ENCODE measurements around the gene TSPAN13. TPM values are rescaled to one million over a fixed set of nuclear protein-coding genes. Genes with fewer than 3 reads are reported as not detected.

The TSPAN13 gene
- total RNA-seq, 2 donors from 2014 or later, result 24.7 to 50.8 TPM

DNA sequence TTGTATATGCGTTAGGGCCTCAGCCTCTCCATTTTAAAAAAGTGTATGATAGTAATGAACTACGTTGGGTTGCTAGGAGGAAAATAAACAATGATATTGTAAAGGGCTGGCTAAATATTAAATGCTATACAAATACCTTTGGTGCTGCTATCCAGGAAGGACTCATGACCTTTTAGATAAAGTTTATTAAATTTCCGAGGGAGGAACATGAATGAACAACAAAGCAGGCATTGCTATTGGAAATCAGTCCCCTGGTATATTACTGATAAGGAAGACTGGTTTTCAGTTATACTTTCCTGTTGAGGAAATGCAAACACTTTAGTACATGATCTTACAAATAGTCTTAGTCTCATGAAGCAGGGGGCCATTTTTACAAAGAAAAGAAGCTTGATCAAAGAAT, 68.5 kb downstream of the TSPAN13 start:
- TF ChIP-seq, protein P1, sequence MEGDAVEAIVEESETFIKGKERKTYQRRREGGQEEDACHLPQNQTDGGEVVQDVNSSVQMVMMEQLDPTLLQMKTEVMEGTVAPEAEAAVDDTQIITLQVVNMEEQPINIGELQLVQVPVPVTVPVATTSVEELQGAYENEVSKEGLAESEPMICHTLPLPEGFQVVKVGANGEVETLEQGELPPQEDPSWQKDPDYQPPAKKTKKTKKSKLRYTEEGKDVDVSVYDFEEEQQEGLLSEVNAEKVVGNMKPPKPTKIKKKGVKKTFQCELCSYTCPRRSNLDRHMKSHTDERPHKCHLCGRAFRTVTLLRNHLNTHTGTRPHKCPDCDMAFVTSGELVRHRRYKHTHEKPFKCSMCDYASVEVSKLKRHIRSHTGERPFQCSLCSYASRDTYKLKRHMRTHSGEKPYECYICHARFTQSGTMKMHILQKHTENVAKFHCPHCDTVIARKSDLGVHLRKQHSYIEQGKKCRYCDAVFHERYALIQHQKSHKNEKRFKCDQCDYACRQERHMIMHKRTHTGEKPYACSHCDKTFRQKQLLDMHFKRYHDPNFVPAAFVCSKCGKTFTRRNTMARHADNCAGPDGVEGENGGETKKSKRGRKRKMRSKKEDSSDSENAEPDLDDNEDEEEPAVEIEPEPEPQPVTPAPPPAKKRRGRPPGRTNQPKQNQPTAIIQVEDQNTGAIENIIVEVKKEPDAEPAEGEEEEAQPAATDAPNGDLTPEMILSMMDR (IDR thresholded peaks at IDR 0.05), result no peak
- TF ChIP-seq POLR2A (IDR thresholded peaks at IDR 0.05), result no peak
- peak; percentile 70 for ATAC-seq
- WGBS, 2 donors, result 15 to 27% methylated on average over 3 of the region's 3 CpGs

DNA sequence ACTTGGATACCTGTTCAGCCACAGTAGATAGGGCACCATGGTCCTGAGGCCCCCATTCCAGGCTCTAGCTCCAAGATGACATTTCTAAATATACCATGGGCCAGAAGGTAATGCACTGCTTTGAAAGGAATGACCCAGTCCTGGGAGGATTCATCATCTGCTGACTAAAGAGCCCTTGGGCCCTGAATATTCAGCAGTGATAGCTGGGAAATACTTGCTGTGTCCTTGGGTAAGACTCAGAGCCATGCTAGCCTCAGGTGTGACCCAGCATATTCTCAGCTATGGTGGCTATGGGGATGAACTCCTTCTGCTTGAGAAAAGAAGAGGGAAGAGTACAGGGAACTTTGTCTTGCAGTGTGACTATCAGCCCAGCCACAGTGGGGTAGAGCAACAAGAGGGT, 72.5 kb downstream of the TSPAN13 start:
- no peaks in the 10 kb centered on the region for H3K9me3 ChIP-seq
- no peak overlapping the region for H3K4me3 ChIP-seq
- no peaks in the 10 kb centered on the region for H3K27me3 ChIP-seq
- intact Hi-C loops (cut with DNase I), result no loop called here
- H3K4me1 ChIP-seq, result peaks cover 13% of the 10 kb centered on the region
- no peak for ATAC-seq
- H3K27ac ChIP-seq, result no peak overlapping the region
- no peak for TF ChIP-seq POLR2A (IDR thresholded peaks at IDR 0.05)
- no peak for DNase-seq
- H3K36me3 ChIP-seq (replicated peaks in 1 of 2; ENCODE audit: insufficient read depth in 1 of 2, low read depth in 2 of 2), result no peaks in the 10 kb centered on the region

More for the DNA sequence above, 68.5 kb downstream of the TSPAN13 start:
- Histone ChIP-seq H3K4me3 (no peak overlapping the region), H3K27ac (peak overlapping the region in 1 of 4 donors; percentile 1), H3K9me3 (no peaks in the 10 kb centered on the region), H3K36me3 (replicated peaks in 1 of 2; ENCODE audit: insufficient read depth in 1 of 2, low read depth in 2 of 2) (no peaks in the 10 kb centered on the region), H3K4me1 (peaks cover 13% of the 10 kb centered on the region), H3K27me3 (no peaks in the 10 kb centered on the region)
- intact Hi-C loops (cut with DNase I), result no loop called here
- no peak for DNase-seq

- no peak overlapping the region for H3K4me3 ChIP-seq
- no peaks in the 10 kb centered on the region for H3K9me3 ChIP-seq
- DNase-seq, result no peak
- no peaks in the 10 kb centered on the region for H3K36me3 ChIP-seq (replicated peaks in 1 of 2; ENCODE audit: insufficient read depth in 1 of 2, low read depth in 2 of 2)
- no peak overlapping the region for H3K27ac ChIP-seq
- TF ChIP-seq POLR2A (IDR thresholded peaks at IDR 0.05), result no peak
- TF ChIP-seq, protein P1 (IDR thresholded peaks at IDR 0.05), result no peak
- intact Hi-C loops (cut with DNase I), result no loop called here
- no peak for ATAC-seq
- H3K4me1 ChIP-seq, result no peaks in the 10 kb centered on the region
- H3K27me3 ChIP-seq, result no peaks in the 10 kb centered on the region
- 86 to 95% methylated on average over 1 of the region's 1 CpG for WGBS, 2 donors
Measured at GRCh38 chr7:16833373-16833772, 79.8 kb downstream of the TSPAN13 start.

Other genes with a start within 250 kb of the TSPAN13 start
- gene LRRC72, start 226.9 kb upstream of the TSPAN13 start, total RNA-seq, result not detected
- 10 to 100 TPM in 1 of 2 donors, 1 to 10 TPM in 1; 8.6 to 12.5 TPM for gene ANKMY2, start 108.0 kb upstream of the TSPAN13 start, total RNA-seq
- gene BZW2, start 107.6 kb upstream of the TSPAN13 start, total RNA-seq, result 10 to 100 TPM; 27.0 to 41.5 TPM
- 10 to 100 TPM in 1 of 2 donors, 1 to 10 TPM in 1; 6.3 to 20.0 TPM for gene AGR2, start 51.2 kb downstream of the TSPAN13 start, total RNA-seq
- 10 to 100 TPM in 1 of 2 donors, not detected in 1; 13.2 TPM for gene AGR3, start 128.2 kb downstream of the TSPAN13 start, total RNA-seq